ENCODE results near the gene SCYGR1. TPM values are rescaled to one million over a fixed set of nuclear protein-coding genes. Genes with fewer than 3 reads are reported as not detected.
"Not testable (repeated sequence)": the region's sequence is repeated elsewhere in the genome, so short reads cannot be mapped to it uniquely, and the experiment has no call there.

SCYGR1 gene
- total RNA-seq, 2 donors from 2014 or later: not detected

GRCh38 chr2:227395556-227395955 is 7.8 kb upstream of the SCYGR1 start:
- DNase-seq (no peak), ATAC-seq (replicated peaks in 1 of 2) (no peak)
- no peaks in the 10 kb centered on the region for H3K9me3 Mint-ChIP-seq
- H3K27me3 Mint-ChIP-seq (ENCODE audit: low read depth): no peaks in the 10 kb centered on the region
- no peak overlapping the region for H3K4me3 Mint-ChIP-seq
- no peaks in the 10 kb centered on the region for H3K36me3 Mint-ChIP-seq (ENCODE audit: insufficient read depth in 2 of 2)
- H3K27ac Mint-ChIP-seq: no peak overlapping the region
- H3K4me1 Mint-ChIP-seq (ENCODE audit: low read depth): peaks cover 11% of the 10 kb centered on the region

DNA sequence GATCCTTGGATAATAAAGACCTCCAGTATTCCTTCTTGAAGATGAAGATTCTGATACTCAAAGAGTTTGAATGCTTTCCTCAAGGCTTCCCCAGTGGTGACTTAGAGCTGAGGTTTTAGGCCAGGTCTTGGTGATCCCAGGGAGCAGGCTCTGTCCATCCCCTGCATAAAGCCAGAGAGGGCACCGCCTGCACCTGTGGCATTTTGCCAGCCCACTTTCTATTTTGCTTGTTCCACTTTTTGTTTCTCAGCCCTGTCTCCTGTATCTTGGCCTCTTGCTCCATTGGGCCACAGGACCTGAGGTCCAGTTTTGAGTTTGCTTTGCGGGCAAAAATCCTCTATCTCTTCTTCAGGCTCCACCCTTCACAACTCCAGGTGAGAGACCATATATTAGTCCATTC is 6.7 kb upstream of the SCYGR1 start:
- Mint-ChIP-seq H3K36me3 (ENCODE audit: insufficient read depth in 2 of 2) (no peaks in the 10 kb centered on the region), H3K4me3 (no peak overlapping the region), H3K27me3 (ENCODE audit: low read depth) (no peaks in the 10 kb centered on the region), H3K4me1 (ENCODE audit: low read depth) (peaks cover 11% of the 10 kb centered on the region), H3K27ac (no peak overlapping the region), H3K9me3 (no peaks in the 10 kb centered on the region)
- ATAC-seq (replicated peaks in 1 of 2) (no peak), DNase-seq (no peak)

GRCh38 chr2:227390468-227391256 is 2.9 kb upstream of the SCYGR1 start:
- no peaks in the 10 kb centered on the region for H3K9me3 Mint-ChIP-seq
- peaks cover 9% of the 10 kb centered on the region for H3K4me1 Mint-ChIP-seq (ENCODE audit: low read depth)
- no peak overlapping the region for H3K27ac Mint-ChIP-seq
- no peak for DNase-seq
- H3K36me3 Mint-ChIP-seq (ENCODE audit: insufficient read depth in 2 of 2): no peaks in the 10 kb centered on the region
- no peak overlapping the region for H3K4me3 Mint-ChIP-seq
- H3K27me3 Mint-ChIP-seq (ENCODE audit: low read depth): no peaks in the 10 kb centered on the region
- ATAC-seq (replicated peaks in 1 of 2): no peak

- no peaks in the 10 kb centered on the region for H3K9me3 Mint-ChIP-seq
- no peaks in the 10 kb centered on the region for H3K27me3 Mint-ChIP-seq (ENCODE audit: low read depth)
- ATAC-seq (replicated peaks in 1 of 2) (no peak), DNase-seq (no peak)
- H3K4me3 Mint-ChIP-seq: no peak overlapping the region
- H3K4me1 Mint-ChIP-seq (ENCODE audit: low read depth): peaks cover 9% of the 10 kb centered on the region
- H3K36me3 Mint-ChIP-seq (ENCODE audit: insufficient read depth in 2 of 2): no peaks in the 10 kb centered on the region
- H3K27ac Mint-ChIP-seq: no peak overlapping the region
Observed at GRCh38 chr2:227389661-227390060, 1.9 kb upstream of the SCYGR1 start.

DNA sequence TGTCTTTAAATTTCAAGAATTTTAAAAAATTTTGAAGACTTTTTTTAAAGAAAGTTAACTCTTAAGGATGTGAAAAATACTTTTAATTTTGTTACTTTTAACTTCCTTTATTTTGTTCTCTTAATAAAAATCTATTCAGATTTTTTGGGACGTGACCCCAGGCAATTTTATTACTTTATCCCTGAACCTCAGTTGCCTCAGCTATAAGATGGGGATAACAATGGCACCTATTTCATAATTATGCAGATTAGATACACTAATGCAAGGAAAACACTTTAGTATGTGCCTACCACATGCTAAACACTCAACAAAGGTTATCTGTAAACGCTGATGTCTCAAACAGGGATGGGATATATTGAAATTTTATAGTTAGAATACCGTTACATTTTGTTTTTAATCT is 1.5 kb upstream of the SCYGR1 start:
- ATAC-seq (replicated peaks in 1 of 2) (no peak), DNase-seq (no peak)
- H3K9me3 Mint-ChIP-seq: no peaks in the 10 kb centered on the region
- no peaks in the 10 kb centered on the region for H3K36me3 Mint-ChIP-seq (ENCODE audit: insufficient read depth in 2 of 2)
- no peak overlapping the region for H3K4me3 Mint-ChIP-seq
- H3K27ac Mint-ChIP-seq: no peak overlapping the region
- no peaks in the 10 kb centered on the region for H3K27me3 Mint-ChIP-seq (ENCODE audit: low read depth)
- H3K4me1 Mint-ChIP-seq (ENCODE audit: low read depth): peaks cover 9% of the 10 kb centered on the region

- Mint-ChIP-seq H3K4me3 (no peak overlapping the region), H3K4me1 (ENCODE audit: low read depth) (peaks cover 9% of the 10 kb centered on the region), H3K27ac (no peak overlapping the region), H3K9me3 (no peaks in the 10 kb centered on the region), H3K27me3 (ENCODE audit: low read depth) (no peaks in the 10 kb centered on the region), H3K36me3 (ENCODE audit: insufficient read depth in 2 of 2) (no peaks in the 10 kb centered on the region)
- ATAC-seq (replicated peaks in 1 of 2) (no peak), DNase-seq (no peak)
Observed at GRCh38 chr2:227388537-227389011, 825 bp upstream of the SCYGR1 start.

DNA sequence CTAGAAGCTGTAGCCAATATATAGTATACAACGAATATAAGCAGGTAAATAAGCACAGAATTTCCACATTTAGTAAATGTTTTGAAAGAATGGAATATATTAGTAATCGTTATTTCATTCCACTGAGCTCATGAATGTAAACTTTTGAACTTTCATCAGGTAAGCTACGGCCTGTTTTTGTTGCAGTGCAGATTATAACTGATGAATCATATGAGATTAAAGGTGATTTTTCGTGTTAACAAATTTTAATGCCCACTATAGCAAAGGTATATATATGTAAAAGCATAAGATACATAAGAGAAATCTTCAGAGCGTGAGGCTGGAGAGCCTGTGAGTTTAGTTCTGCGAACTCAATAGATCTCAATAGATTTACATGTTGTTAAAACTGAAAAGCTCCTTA is 1.1 kb downstream of the SCYGR1 start:
- Mint-ChIP-seq H3K27ac (no peak overlapping the region), H3K9me3 (peaks cover 2 to 7% of the 10 kb centered on the region in 2 donors), H3K36me3 (ENCODE audit: insufficient read depth in 2 of 2) (peaks cover 2 to 3% of the 10 kb centered on the region in 2 donors), H3K4me1 (ENCODE audit: low read depth) (peaks cover 21% of the 10 kb centered on the region), H3K4me3 (no peak overlapping the region), H3K27me3 (ENCODE audit: low read depth) (no peaks in the 10 kb centered on the region)
- DNase-seq (no peak), ATAC-seq (replicated peaks in 1 of 2) (no peak)

DNA sequence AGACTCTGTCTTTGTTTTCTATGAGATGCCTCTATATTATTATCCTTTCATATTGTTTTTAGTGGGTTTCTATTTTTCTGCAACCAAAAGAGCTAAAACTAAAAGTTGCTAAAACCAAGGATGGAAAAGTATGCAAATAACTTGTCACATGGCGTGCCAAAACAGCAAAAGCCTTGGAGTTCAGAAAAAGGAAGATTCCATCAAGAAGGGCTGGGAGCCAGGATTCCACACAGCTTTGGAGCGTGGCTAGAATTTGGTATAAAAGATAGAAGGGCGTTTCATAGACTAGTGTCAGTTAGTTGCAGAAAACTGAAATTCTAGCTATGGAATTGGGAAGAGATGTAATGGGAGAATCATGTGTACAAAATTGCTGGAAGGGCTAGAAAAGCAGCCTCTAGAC is 4.1 kb downstream of the SCYGR1 start:
- H3K9me3 Mint-ChIP-seq: peaks cover 4 to 9% of the 10 kb centered on the region in 2 donors
- peaks cover 24% of the 10 kb centered on the region for H3K4me1 Mint-ChIP-seq (ENCODE audit: low read depth)
- no peak for DNase-seq
- no peak overlapping the region for H3K4me3 Mint-ChIP-seq
- no peak for ATAC-seq (replicated peaks in 1 of 2)
- no peak overlapping the region for H3K27ac Mint-ChIP-seq
- no peaks in the 10 kb centered on the region for H3K27me3 Mint-ChIP-seq (ENCODE audit: low read depth)
- H3K36me3 Mint-ChIP-seq (ENCODE audit: insufficient read depth in 2 of 2): peaks cover 3 to 4% of the 10 kb centered on the region in 2 donors

DNA sequence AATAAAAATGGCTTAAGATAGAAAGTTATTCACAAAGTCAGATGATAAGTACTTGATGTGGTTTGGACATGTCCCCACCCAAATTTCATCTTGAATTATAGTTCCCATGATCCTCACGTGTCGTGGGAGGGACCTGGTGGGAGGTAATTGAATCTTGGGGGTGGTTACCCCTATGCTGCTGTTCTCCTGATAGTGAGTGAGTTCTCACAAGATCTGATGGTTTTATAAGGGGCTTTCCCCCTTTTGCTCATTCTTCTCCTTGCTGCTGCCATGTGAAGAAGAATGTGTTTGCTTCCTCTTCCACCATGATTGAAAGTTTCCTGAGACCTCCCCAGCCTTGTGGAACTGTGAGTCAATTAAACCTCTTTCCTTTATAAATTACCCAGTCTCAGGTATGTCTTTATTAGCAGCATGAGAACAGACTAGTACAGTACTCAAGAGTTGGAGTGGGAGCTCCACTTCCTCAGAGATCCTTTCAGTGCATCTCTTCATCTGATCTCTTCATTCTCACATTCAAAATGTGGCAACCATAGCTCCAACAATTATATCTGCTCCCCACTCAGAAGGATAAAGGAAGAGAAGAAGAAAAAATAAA is 5.4 kb downstream of the SCYGR1 start:
- not testable (repeated sequence) for H3K4me3 Mint-ChIP-seq; ATAC-seq (replicated peaks in 1 of 2); H3K27ac Mint-ChIP-seq; DNase-seq; H3K27me3 Mint-ChIP-seq (ENCODE audit: low read depth); H3K36me3 Mint-ChIP-seq (ENCODE audit: insufficient read depth in 2 of 2); H3K9me3 Mint-ChIP-seq
- H3K4me1 Mint-ChIP-seq (ENCODE audit: low read depth): peaks cover 24% of the 10 kb centered on the region

- no peak for ATAC-seq (replicated peaks in 1 of 2)
- Mint-ChIP-seq H3K9me3 (peaks cover 4 to 9% of the 10 kb centered on the region in 2 donors), H3K36me3 (ENCODE audit: insufficient read depth in 2 of 2) (peaks cover 3 to 4% of the 10 kb centered on the region in 2 donors), H3K27me3 (ENCODE audit: low read depth) (peaks cover 6% of the 10 kb centered on the region), H3K27ac (no peak within 1 kb of the TSS), H3K4me1 (ENCODE audit: low read depth) (peaks cover 21% of the 10 kb centered on the region), H3K4me3 (no peak within 1 kb of the TSS)
- no peak for DNase-seq
Observed at GRCh38 chr2:227379095-227379494, 8.7 kb downstream of the SCYGR1 start, which contains the start of gene TM4SF20. Gene TM4SF20 (minus strand): TSS chr2:227379306. CDS start chr2:227379268, 38 bp downstream.

- H3K4me3 Mint-ChIP-seq: no peak overlapping the region
- DNase-seq (no peak), ATAC-seq (replicated peaks in 1 of 2) (no peak)
- H3K27ac Mint-ChIP-seq: no peak overlapping the region
- peaks cover 26% of the 10 kb centered on the region for H3K4me1 Mint-ChIP-seq (ENCODE audit: low read depth)
- H3K36me3 Mint-ChIP-seq (ENCODE audit: insufficient read depth in 2 of 2): peaks cover 3 to 4% of the 10 kb centered on the region in 2 donors
- peaks cover 4 to 9% of the 10 kb centered on the region in 2 donors for H3K9me3 Mint-ChIP-seq
- H3K27me3 Mint-ChIP-seq (ENCODE audit: low read depth): peaks cover 6% of the 10 kb centered on the region
Observed at GRCh38 chr2:227378371-227378782, 9.4 kb downstream of the SCYGR1 start.

- Mint-ChIP-seq H3K9me3 (peaks cover 4 to 9% of the 10 kb centered on the region in 2 donors), H3K4me3 (no peak overlapping the region), H3K4me1 (ENCODE audit: low read depth) (peaks cover 26% of the 10 kb centered on the region), H3K27me3 (ENCODE audit: low read depth) (peaks cover 6% of the 10 kb centered on the region), H3K36me3 (ENCODE audit: insufficient read depth in 2 of 2) (peaks cover 3 to 4% of the 10 kb centered on the region in 2 donors), H3K27ac (no peak overlapping the region)
- DNase-seq (no peak), ATAC-seq (replicated peaks in 1 of 2) (no peak)
Observed at GRCh38 chr2:227377467-227378351, 10.0 kb downstream of the SCYGR1 start.
